H9 (cell line): ENCODE data around the gene EVC. TPM values are rescaled to one million over a fixed set of nuclear protein-coding genes. Genes with fewer than 3 reads are reported as not detected.
A peak's percentile ranks its signal among the peaks of the same experiment; 100 is the strongest.

Source experiments
- DNase-seq: peaks from one replicate; pipeline ENCODE4 v3.0.0-alpha.2; 2017
- H2AFZ ChIP-seq: one replicate; pipeline ENCODE4 v1.6.1; 2013; ENCODE audit warnings: mild to moderate bottlenecking, low read length, control low read depth, moderate library complexity
- H2AK5ac ChIP-seq: 2 replicates; pipeline ENCODE4 v1.6.1; 2013; ENCODE audit warnings: low read length, control low read depth, mixed read lengths; ENCODE audit not compliant: insufficient read length
- H2BK120ac ChIP-seq: one replicate; pipeline ENCODE4 v1.6.1; 2013; ENCODE audit warnings: low read depth, mild to moderate bottlenecking, low read length, control low read depth, inconsistent platforms; ENCODE audit not compliant: poor library complexity, severe bottlenecking
- H2BK12ac ChIP-seq: 2 replicates; pipeline ENCODE4 v1.6.1; 2013; ENCODE audit warnings: low read length, control low read depth, mixed read lengths, low read depth; ENCODE audit not compliant: insufficient read length
- H2BK15ac ChIP-seq: 2 replicates; pipeline ENCODE4 v1.6.1; 2013; ENCODE audit warnings: low read depth, low read length, control low read depth
- H2BK20ac ChIP-seq: one replicate; pipeline ENCODE4 v1.6.1; 2013; ENCODE audit warnings: low read depth, mild to moderate bottlenecking, low read length, control low read depth, inconsistent platforms; ENCODE audit not compliant: poor library complexity, severe bottlenecking
- H2BK5ac ChIP-seq: 2 replicates; pipeline ENCODE4 v1.6.1; 2013; ENCODE audit warnings: low read length, control low read depth, mixed read lengths; ENCODE audit not compliant: insufficient read length
- H3K14ac ChIP-seq: 2 replicates; pipeline ENCODE4 v1.6.1; 2013; ENCODE audit warnings: low read length, control low read depth; ENCODE audit not compliant: insufficient read depth
- H3K18ac ChIP-seq: 2 replicates; pipeline ENCODE4 v1.6.1; 2013; ENCODE audit warnings: low read depth, mild to moderate bottlenecking, mixed read lengths, low read length, control low read depth; ENCODE audit not compliant: insufficient read length
- H3K23ac ChIP-seq: 2 replicates; pipeline ENCODE4 v1.6.1; 2013; ENCODE audit warnings: low read length, control low read depth, mixed read lengths, low read depth; ENCODE audit not compliant: insufficient read length
- H3K23me2 ChIP-seq: 2 replicates; pipeline ENCODE4 v1.6.1; 2013; ENCODE audit warnings: low read depth, mild to moderate bottlenecking, mixed read lengths, low read length, control low read depth; ENCODE audit not compliant: insufficient read length, poor library complexity, severe bottlenecking
- H3K27ac ChIP-seq: 2 replicates; pipeline ENCODE4 v1.5.1; 2013; ENCODE audit warnings: low read length, control low read depth, mixed read lengths, low read depth; ENCODE audit not compliant: insufficient read length
- H3K27me3 ChIP-seq: 2 replicates; pipeline ENCODE4 v1.6.1; 2013; ENCODE audit warnings: low read length, control low read depth, inconsistent platforms; ENCODE audit not compliant: insufficient read depth
- H3K4ac ChIP-seq: 2 replicates; pipeline ENCODE4 v1.6.1; 2013; ENCODE audit warnings: low read depth, mild to moderate bottlenecking, control low read depth, inconsistent platforms, low read length, moderate library complexity
- H3K4me1 ChIP-seq: 2 replicates; pipeline ENCODE4 v1.6.1; 2013; ENCODE audit warnings: low read length, control low read depth, inconsistent platforms; ENCODE audit not compliant: insufficient read depth
- H3K4me2 ChIP-seq: 2 replicates; pipeline ENCODE4 v1.6.1; 2013; ENCODE audit warnings: low read length, control low read depth, mixed read lengths; ENCODE audit not compliant: insufficient read length, insufficient read depth
- H3K56ac ChIP-seq: 2 replicates; pipeline ENCODE4 v1.6.1; 2013; ENCODE audit warnings: low read depth, mild to moderate bottlenecking, mixed read lengths, low read length, control low read depth; ENCODE audit not compliant: insufficient read length
- H3K79me1 ChIP-seq: 2 replicates; pipeline ENCODE4 v1.6.1; 2013; ENCODE audit warnings: low read depth, mild to moderate bottlenecking, moderate library complexity, low read length, control low read depth, inconsistent platforms; ENCODE audit not compliant: insufficient read depth, poor library complexity, severe bottlenecking
- H3K79me2 ChIP-seq: 2 replicates; pipeline ENCODE4 v1.6.1; 2013; ENCODE audit warnings: low read length, control low read depth, inconsistent platforms; ENCODE audit not compliant: insufficient read depth
- H3K9ac ChIP-seq: 2 replicates; pipeline ENCODE4 v1.6.1; 2013; ENCODE audit warnings: low read length, control low read depth, mixed read lengths; ENCODE audit not compliant: insufficient read length; ENCODE audit errors: extremely low read depth
- H3K9me3 ChIP-seq: one replicate; pipeline ENCODE4 v1.6.1; 2013; ENCODE audit warnings: low read depth, low read length, inconsistent platforms; ENCODE audit not compliant: control insufficient read depth
- H3T11ph ChIP-seq: one replicate; pipeline ENCODE4 v1.6.1; 2013; ENCODE audit warnings: mild to moderate bottlenecking, low read length, control low read depth, inconsistent platforms
- H4K20me1 ChIP-seq: one replicate; pipeline ENCODE4 v1.6.1; 2013; ENCODE audit not compliant: control insufficient read depth, insufficient read length, insufficient read depth
- H4K5ac ChIP-seq: 2 replicates; pipeline ENCODE4 v1.6.1; 2013; ENCODE audit warnings: low read depth, mild to moderate bottlenecking, mixed read lengths, low read length, control low read depth; ENCODE audit not compliant: insufficient read length
- H4K8ac ChIP-seq: replicated peaks from 2 replicates; pipeline ENCODE4 v1.6.1; 2013; ENCODE audit warnings: low read length, control low read depth, mixed read lengths, low read depth; ENCODE audit not compliant: insufficient read length
- H4K91ac ChIP-seq: 2 replicates; pipeline ENCODE4 v1.6.1; 2013; ENCODE audit warnings: low read depth, mild to moderate bottlenecking, moderate library complexity, mixed read lengths, low read length, control low read depth; ENCODE audit not compliant: insufficient read length
- H3K27ac Mint-ChIP-seq, 3 experiments: 2 replicates in 2 of 3; 3 replicates in 1 of 3; pipeline ENCODE4 v1.8.0; 2020 to 2021; ENCODE audit warnings: mixed read lengths in 3 of 3, mild to moderate bottlenecking in 1 of 3, moderate library complexity in 1 of 3
- H3K27me3 Mint-ChIP-seq: 2 replicates; pipeline ENCODE4 v1.8.0; 2021; ENCODE audit warnings: low read depth, mild to moderate bottlenecking, moderate library complexity, mixed read lengths
- H3K36me3 Mint-ChIP-seq, 3 experiments: 2 replicates in 2 of 3; 3 replicates in 1 of 3; pipeline ENCODE4 v1.8.0; 2020 to 2021; ENCODE audit warnings: low read depth in 3 of 3, mixed read lengths in 3 of 3; ENCODE audit not compliant: insufficient read depth in 1 of 3
- H3K4me1 Mint-ChIP-seq, 2 experiments: 2 replicates each; pipeline ENCODE4 v1.8.0; 2020; ENCODE audit warnings: mixed read lengths in 2 of 2
- H3K4me3 Mint-ChIP-seq, 2 experiments: 2 replicates in 1 of 2; 3 replicates in 1 of 2; pipeline ENCODE4 v1.8.0; 2020 to 2021; ENCODE audit warnings: mild to moderate bottlenecking in 2 of 2, mixed read lengths in 2 of 2, moderate library complexity in 1 of 2
- H3K9me3 Mint-ChIP-seq, 2 experiments: 2 replicates in 1 of 2; 3 replicates in 1 of 2; pipeline ENCODE4 v1.8.0; 2020; ENCODE audit warnings: mild to moderate bottlenecking in 2 of 2, mixed read lengths in 2 of 2, moderate library complexity in 1 of 2
- CTCF ChIP-seq: fragments of 200-600 bp; sonication (generic); conservative IDR thresholded peaks from 3 replicates; pipeline ENCODE4 v1.8.0; 2021; ENCODE audit warnings: antibody characterized with exemption, mild to moderate bottlenecking
- whole genome bisulfite sequencing: extraction: QIAGEN DNeasy Blood & Tissue Kit; methylation state at CpG from one replicate; pipeline ENCODE4 v1.1.7; 2013; ENCODE audit warnings: missing lambda C conversion rate, low lambda C conversion rate, mixed read lengths; ENCODE audit not compliant: insufficient read length; ENCODE audit errors: extremely low coverage; 5-methylcytosine and 5-hydroxymethylcytosine counted together
- total RNA-seq: library from RNA; stranded (reverse); gene quantifications from 2 replicates; pipeline ENCODE4 v1.2.1, GENCODE V29; 2021

EVC gene
- total RNA-seq, 1 experiment from 2014 or later: 10.1 TPM

DNA sequence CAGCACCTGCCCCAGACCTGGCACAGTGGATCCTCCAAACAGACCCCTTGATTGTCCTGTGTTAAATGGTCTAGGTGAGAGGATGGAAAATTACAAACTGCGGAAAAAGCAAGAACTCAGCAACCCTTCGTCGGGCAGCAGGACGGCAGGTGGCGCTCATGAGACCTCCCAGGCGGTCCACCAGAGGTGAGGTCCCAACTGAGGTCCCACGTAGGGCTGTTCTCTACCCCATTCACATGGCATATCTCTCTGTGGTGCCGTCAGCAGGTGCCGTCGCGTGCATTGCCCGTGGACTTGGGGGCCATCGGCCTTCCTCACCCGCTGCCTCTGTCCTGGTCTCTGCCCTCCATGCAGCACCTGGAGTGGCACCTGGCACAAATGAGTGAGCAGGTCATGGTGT is 93.7 kb downstream of the EVC start:
- Histone ChIP-seq H3K79me2 (no peaks in the 10 kb centered on the region), H2AK5ac (no peak overlapping the region), H3K79me1 (no peaks in the 10 kb centered on the region), H3K23ac (no peak overlapping the region), H3K27ac (no peak overlapping the region), H2BK15ac (no peak overlapping the region), H2BK120ac (no peak overlapping the region), H3K56ac (no peak overlapping the region), H3K9me3 (no peaks in the 10 kb centered on the region), H4K91ac (no peak overlapping the region), H2BK5ac (no peak overlapping the region), H4K20me1 (no peaks in the 10 kb centered on the region), H3K23me2 (no peaks in the 10 kb centered on the region), H3K14ac (no peak overlapping the region), H3K9ac (no peak overlapping the region), H3K4ac (no peak overlapping the region), H3K4me1 (no peaks in the 10 kb centered on the region), H3K18ac (no peak overlapping the region), H2BK12ac (no peak overlapping the region), H4K8ac (no peak overlapping the region), H4K5ac (no peak overlapping the region), H3K27me3 (no peaks in the 10 kb centered on the region), H2AFZ (no peak overlapping the region), H2BK20ac (no peak overlapping the region), H3K4me2 (no peak overlapping the region), H3T11ph (no peak overlapping the region)
- TF ChIP-seq CTCF: peak; percentile 54; the same call in 2 of the 3 replicates
- Mint-ChIP-seq H3K36me3 (peaks cover 16 to 48% (median 39%) of the 10 kb centered on the region in 3 experiments; a peak in 6 of 7 replicates), H3K27me3 (no peaks in the 10 kb centered on the region; the same call in 1 of the 2 replicates), H3K4me1 (peaks cover 0 to 3% of the 10 kb centered on the region in 2 experiments; a peak in 1 of 4 replicates), H3K4me3 (no peak overlapping the region), H3K9me3 (no peaks in the 10 kb centered on the region), H3K27ac (no peak overlapping the region)
- peak; percentile 55 for DNase-seq
- no CpG with 5 or more reads among the region's 14 CpGs for WGBS
